H9 (cell line): Measurements from ENCODE around the gene NEK6. TPM values are rescaled to one million over a fixed set of nuclear protein-coding genes. Genes with fewer than 3 reads are reported as not detected.

Experiments used
- DNase-seq: peaks from one replicate; pipeline ENCODE4 v3.0.0-alpha.2; 2017
- H2AFZ ChIP-seq: one replicate; pipeline ENCODE4 v1.6.1; 2013; ENCODE audit warnings: mild to moderate bottlenecking, low read length, control low read depth, moderate library complexity
- H2AK5ac ChIP-seq: 2 replicates; pipeline ENCODE4 v1.6.1; 2013; ENCODE audit warnings: low read length, control low read depth, mixed read lengths; ENCODE audit not compliant: insufficient read length
- H2BK120ac ChIP-seq: one replicate; pipeline ENCODE4 v1.6.1; 2013; ENCODE audit warnings: low read depth, mild to moderate bottlenecking, low read length, control low read depth, inconsistent platforms; ENCODE audit not compliant: poor library complexity, severe bottlenecking
- H2BK12ac ChIP-seq: 2 replicates; pipeline ENCODE4 v1.6.1; 2013; ENCODE audit warnings: low read length, control low read depth, mixed read lengths, low read depth; ENCODE audit not compliant: insufficient read length
- H2BK15ac ChIP-seq: 2 replicates; pipeline ENCODE4 v1.6.1; 2013; ENCODE audit warnings: low read depth, low read length, control low read depth
- H2BK20ac ChIP-seq: one replicate; pipeline ENCODE4 v1.6.1; 2013; ENCODE audit warnings: low read depth, mild to moderate bottlenecking, low read length, control low read depth, inconsistent platforms; ENCODE audit not compliant: poor library complexity, severe bottlenecking
- H2BK5ac ChIP-seq: 2 replicates; pipeline ENCODE4 v1.6.1; 2013; ENCODE audit warnings: low read length, control low read depth, mixed read lengths; ENCODE audit not compliant: insufficient read length
- H3K14ac ChIP-seq: 2 replicates; pipeline ENCODE4 v1.6.1; 2013; ENCODE audit warnings: low read length, control low read depth; ENCODE audit not compliant: insufficient read depth
- H3K18ac ChIP-seq: 2 replicates; pipeline ENCODE4 v1.6.1; 2013; ENCODE audit warnings: low read depth, mild to moderate bottlenecking, mixed read lengths, low read length, control low read depth; ENCODE audit not compliant: insufficient read length
- H3K23ac ChIP-seq: 2 replicates; pipeline ENCODE4 v1.6.1; 2013; ENCODE audit warnings: low read length, control low read depth, mixed read lengths, low read depth; ENCODE audit not compliant: insufficient read length
- H3K23me2 ChIP-seq: 2 replicates; pipeline ENCODE4 v1.6.1; 2013; ENCODE audit warnings: low read depth, mild to moderate bottlenecking, mixed read lengths, low read length, control low read depth; ENCODE audit not compliant: insufficient read length, poor library complexity, severe bottlenecking
- H3K27ac ChIP-seq: 2 replicates; pipeline ENCODE4 v1.5.1; 2013; ENCODE audit warnings: low read length, control low read depth, mixed read lengths, low read depth; ENCODE audit not compliant: insufficient read length
- H3K27me3 ChIP-seq: 2 replicates; pipeline ENCODE4 v1.6.1; 2013; ENCODE audit warnings: low read length, control low read depth, inconsistent platforms; ENCODE audit not compliant: insufficient read depth
- H3K4ac ChIP-seq: 2 replicates; pipeline ENCODE4 v1.6.1; 2013; ENCODE audit warnings: low read depth, mild to moderate bottlenecking, control low read depth, inconsistent platforms, low read length, moderate library complexity
- H3K4me1 ChIP-seq: 2 replicates; pipeline ENCODE4 v1.6.1; 2013; ENCODE audit warnings: low read length, control low read depth, inconsistent platforms; ENCODE audit not compliant: insufficient read depth
- H3K4me2 ChIP-seq: 2 replicates; pipeline ENCODE4 v1.6.1; 2013; ENCODE audit warnings: low read length, control low read depth, mixed read lengths; ENCODE audit not compliant: insufficient read length, insufficient read depth
- H3K56ac ChIP-seq: 2 replicates; pipeline ENCODE4 v1.6.1; 2013; ENCODE audit warnings: low read depth, mild to moderate bottlenecking, mixed read lengths, low read length, control low read depth; ENCODE audit not compliant: insufficient read length
- H3K79me1 ChIP-seq: 2 replicates; pipeline ENCODE4 v1.6.1; 2013; ENCODE audit warnings: low read depth, mild to moderate bottlenecking, moderate library complexity, low read length, control low read depth, inconsistent platforms; ENCODE audit not compliant: insufficient read depth, poor library complexity, severe bottlenecking
- H3K79me2 ChIP-seq: 2 replicates; pipeline ENCODE4 v1.6.1; 2013; ENCODE audit warnings: low read length, control low read depth, inconsistent platforms; ENCODE audit not compliant: insufficient read depth
- H3K9ac ChIP-seq: 2 replicates; pipeline ENCODE4 v1.6.1; 2013; ENCODE audit warnings: low read length, control low read depth, mixed read lengths; ENCODE audit not compliant: insufficient read length; ENCODE audit errors: extremely low read depth
- H3K9me3 ChIP-seq: one replicate; pipeline ENCODE4 v1.6.1; 2013; ENCODE audit warnings: low read depth, low read length, inconsistent platforms; ENCODE audit not compliant: control insufficient read depth
- H3T11ph ChIP-seq: one replicate; pipeline ENCODE4 v1.6.1; 2013; ENCODE audit warnings: mild to moderate bottlenecking, low read length, control low read depth, inconsistent platforms
- H4K20me1 ChIP-seq: one replicate; pipeline ENCODE4 v1.6.1; 2013; ENCODE audit not compliant: control insufficient read depth, insufficient read length, insufficient read depth
- H4K5ac ChIP-seq: 2 replicates; pipeline ENCODE4 v1.6.1; 2013; ENCODE audit warnings: low read depth, mild to moderate bottlenecking, mixed read lengths, low read length, control low read depth; ENCODE audit not compliant: insufficient read length
- H4K8ac ChIP-seq: replicated peaks from 2 replicates; pipeline ENCODE4 v1.6.1; 2013; ENCODE audit warnings: low read length, control low read depth, mixed read lengths, low read depth; ENCODE audit not compliant: insufficient read length
- H4K91ac ChIP-seq: 2 replicates; pipeline ENCODE4 v1.6.1; 2013; ENCODE audit warnings: low read depth, mild to moderate bottlenecking, moderate library complexity, mixed read lengths, low read length, control low read depth; ENCODE audit not compliant: insufficient read length
- H3K27ac Mint-ChIP-seq, 3 experiments: 2 replicates in 2 of 3; 3 replicates in 1 of 3; pipeline ENCODE4 v1.8.0; 2020 to 2021; ENCODE audit warnings: mixed read lengths in 3 of 3, mild to moderate bottlenecking in 1 of 3, moderate library complexity in 1 of 3
- H3K27me3 Mint-ChIP-seq: 2 replicates; pipeline ENCODE4 v1.8.0; 2021; ENCODE audit warnings: low read depth, mild to moderate bottlenecking, moderate library complexity, mixed read lengths
- H3K36me3 Mint-ChIP-seq, 3 experiments: 2 replicates in 2 of 3; 3 replicates in 1 of 3; pipeline ENCODE4 v1.8.0; 2020 to 2021; ENCODE audit warnings: low read depth in 3 of 3, mixed read lengths in 3 of 3; ENCODE audit not compliant: insufficient read depth in 1 of 3
- H3K4me1 Mint-ChIP-seq, 2 experiments: 2 replicates each; pipeline ENCODE4 v1.8.0; 2020; ENCODE audit warnings: mixed read lengths in 2 of 2
- H3K4me3 Mint-ChIP-seq, 2 experiments: 2 replicates in 1 of 2; 3 replicates in 1 of 2; pipeline ENCODE4 v1.8.0; 2020 to 2021; ENCODE audit warnings: mild to moderate bottlenecking in 2 of 2, mixed read lengths in 2 of 2, moderate library complexity in 1 of 2
- H3K9me3 Mint-ChIP-seq, 2 experiments: 2 replicates in 1 of 2; 3 replicates in 1 of 2; pipeline ENCODE4 v1.8.0; 2020; ENCODE audit warnings: mild to moderate bottlenecking in 2 of 2, mixed read lengths in 2 of 2, moderate library complexity in 1 of 2
- CTCF ChIP-seq: fragments of 200-600 bp; sonication (generic); conservative IDR thresholded peaks from 3 replicates; pipeline ENCODE4 v1.8.0; 2021; ENCODE audit warnings: antibody characterized with exemption, mild to moderate bottlenecking
- WGBS: extraction: QIAGEN DNeasy Blood & Tissue Kit; methylation state at CpG from one replicate; pipeline ENCODE4 v1.1.7; 2013; ENCODE audit warnings: missing lambda C conversion rate, low lambda C conversion rate, mixed read lengths; ENCODE audit not compliant: insufficient read length; ENCODE audit errors: extremely low coverage; 5-methylcytosine and 5-hydroxymethylcytosine counted together
- total RNA-seq: library from RNA; stranded (reverse); gene quantifications from 2 replicates; pipeline ENCODE4 v1.2.1, GENCODE V29; 2021

The NEK6 gene
- total RNA-seq, 1 experiment from 2014 or later, result 14.3 TPM

GRCh38 chr9:124323904-124324303, 66.2 kb downstream of the NEK6 start:
- Histone ChIP-seq H3K79me2 (no peaks in the 10 kb centered on the region), H2BK20ac (no peak overlapping the region), H3K23ac (no peak overlapping the region), H4K20me1 (no peaks in the 10 kb centered on the region), H3T11ph (no peak overlapping the region), H4K5ac (no peak overlapping the region), H3K14ac (no peak overlapping the region; the same call in 1 of the 2 replicates), H2AK5ac (no peak overlapping the region), H2BK5ac (no peak overlapping the region), H3K9me3 (no peaks in the 10 kb centered on the region), H4K8ac (no peak overlapping the region), H3K56ac (no peak overlapping the region), H4K91ac (no peak overlapping the region), H3K18ac (no peak overlapping the region), H3K4me2 (no peak overlapping the region), H2AFZ (no peak overlapping the region), H2BK15ac (no peak overlapping the region), H3K4ac (no peak overlapping the region), H3K23me2 (no peaks in the 10 kb centered on the region), H2BK12ac (no peak overlapping the region), H3K9ac (no peak overlapping the region), H3K27ac (no peak overlapping the region), H3K27me3 (no peaks in the 10 kb centered on the region), H3K4me1 (no peaks in the 10 kb centered on the region), H3K79me1 (no peaks in the 10 kb centered on the region), H2BK120ac (no peak overlapping the region)
- peaks cover 0 to 4% (median 0%) of the 10 kb centered on the region in 3 experiments; a peak in 1 of 7 replicates for H3K36me3 Mint-ChIP-seq
- no peak for TF ChIP-seq CTCF
- WGBS, result no CpG with 5 or more reads among the region's 10 CpGs
- H3K4me3 Mint-ChIP-seq, result no peak overlapping the region
- no peaks in the 10 kb centered on the region for H3K27me3 Mint-ChIP-seq
- H3K9me3 Mint-ChIP-seq, result 0 out of 5 replicates have a peak, but pooled peaks cover 0 to 2% of the 10 kb centered on the region in 2 experiments
- DNase-seq, result no peak
- H3K27ac Mint-ChIP-seq, result no peak overlapping the region
- peaks cover 3% of the 10 kb centered on the region in 2 experiments; a peak in 3 of 4 replicates for H3K4me1 Mint-ChIP-seq
